Measurements from ENCODE around the gene RAB11FIP3. TPM values are rescaled to one million over a fixed set of nuclear protein-coding genes. Genes with fewer than 3 reads are reported as not detected.
A peak's percentile ranks its signal among the peaks of the same experiment; 100 is the strongest.

Gene RAB11FIP3
- total and polyA plus RNA-seq, 9 of the 15 experiments (the other 6 are each of a cell fraction or from before 2014, with no cell fraction given): 0.46 to 13.1 (median 4.3) TPM

GRCh38 chr16:529012-529575 is 103.6 kb downstream of the RAB11FIP3 start (continued):
- TF ChIP-seq NELFE (IDR thresholded peaks at IDR 0.05; ENCODE audit: insufficient read depth, insufficient read length) (no peak), MAFK (IDR thresholded peaks at IDR 0.05; ENCODE audit: low read length) (no peak), PKNOX1 (IDR thresholded peaks at IDR 0.05) (peak; percentile 33; the same call in 1 of the 2 replicates), TFAP4 (CRISPR knock-in tag; IDR thresholded peaks at IDR 0.05; ENCODE audit: borderline replicate concordance) (peak; percentile 51; the same call in 1 of the 2 replicates), SMAD4 (CRISPR knock-in tag; conservative IDR thresholded peaks at IDR 0.05) (peak; percentile 26; the same call in 1 of the 2 replicates), ZNF395 (CRISPR knock-in tag; IDR thresholded peaks at IDR 0.05) (0 out of 2 replicates have a peak, but pooled peaks have one; percentile 19), TBP (optimal IDR thresholded peaks at IDR 0.05; ENCODE audit: low read depth, low read length) (no peak), ELF2 (CRISPR knock-in tag; IDR thresholded peaks at IDR 0.05) (0 out of 2 replicates have a peak, but pooled peaks have one; percentile 36), E2F4 (CRISPR knock-in tag; IDR thresholded peaks at IDR 0.05; ENCODE audit: low read depth) (no peak), ZNF124 (CRISPR knock-in tag; IDR thresholded peaks at IDR 0.05) (no peak), ATF6 (CRISPR knock-in tag; IDR thresholded peaks at IDR 0.05) (peak; percentile 57; the same call in 1 of the 2 replicates), SIN3A (IDR thresholded peaks at IDR 0.05; ENCODE audit: borderline replicate concordance in 2 of 2, control insufficient read depth in 1 of 2, low read depth in 2 of 2, low read length in 2 of 2) (peak in 1 of 2 experiments; percentile 32; a peak in 1 of 4 replicates), BRD4 (IDR thresholded peaks at IDR 0.05) (no peak), ZNF695 (CRISPR knock-in tag; IDR thresholded peaks at IDR 0.05) (no peak), PHF8 (IDR thresholded peaks at IDR 0.05; ENCODE audit: borderline replicate concordance, low read length) (no peak), ARID3B (CRISPR knock-in tag; IDR thresholded peaks at IDR 0.05; ENCODE audit: borderline replicate concordance) (no peak), ZBTB8A (IDR thresholded peaks at IDR 0.05; ENCODE audit: partially characterized antibody) (no peak), ERF (CRISPR knock-in tag; IDR thresholded peaks at IDR 0.05) (no peak), MED1 (CRISPR knock-in tag; IDR thresholded peaks at IDR 0.05; ENCODE audit: borderline replicate concordance) (no peak), SMARCA4 (IDR thresholded peaks at IDR 0.05) (0 out of 2 replicates have a peak, but pooled peaks have one; percentile 4)

Data from K562 (cell line).